ENCODE results near the gene CCDC127. TPM values are rescaled to one million over a fixed set of nuclear protein-coding genes. Genes with fewer than 3 reads are reported as not detected.
A peak's percentile ranks its signal among the peaks of the same experiment; 100 is the strongest.

CCDC127 gene
- total and polyA plus RNA-seq, 2 of the 4 experiments (the other 2 are of a cell fraction): 3.2 to 3.9 TPM

- no peak overlapping the region for H2BK15ac ChIP-seq (ENCODE audit: low read depth, low read length)
- POLR2A ChIA-PET (ENCODE audit: unreplicated experiment): no interaction called here
- H4K5ac ChIP-seq (ENCODE audit: low read depth, low read length): no peak overlapping the region
Measured at GRCh38 chr5:195401-196160, 22.4 kb downstream of the CCDC127 start.

More at GRCh38 chr5:195401-196160, 22.4 kb downstream of the CCDC127 start:
- TF ChIP-seq SMC3 (IDR thresholded peaks at IDR 0.05; ENCODE audit: low read depth, low read length): no peak
- TF ChIP-seq MXI1 (IDR thresholded peaks at IDR 0.05; ENCODE audit: borderline replicate concordance, low read depth, low read length): no peak
- no peak for TF ChIP-seq POLR2A (IDR thresholded peaks at IDR 0.05; ENCODE audit: low read depth, low read length)
- 0 out of 2 replicates have a peak, but pooled peaks have one; percentile 6 for TF ChIP-seq CTCF (conservative IDR thresholded peaks at IDR 0.05; ENCODE audit: low read depth, low read length)
- no peak for TF ChIP-seq CEBPB (IDR thresholded peaks at IDR 0.05; ENCODE audit: low read depth, low read length)
- no peak for TF ChIP-seq RCOR1 (IDR thresholded peaks at IDR 0.05; ENCODE audit: insufficient replicate concordance, low read length)
- intact Hi-C loops (cut with micrococcal nuclease) (no loop called here), in situ Hi-C loops (cut with MboI; ENCODE audit: low sequenced_read_pairs) (no loop called here), dilution Hi-C loops (cut with HindIII; ENCODE audit: low sequenced_read_pairs, unreplicated experiment) (no loop called here)
- H2AFZ ChIP-seq (replicated peaks; ENCODE audit: low read length, poor library complexity): no peak overlapping the region
- H3K27ac ChIP-seq (ENCODE audit: insufficient read depth, low read length): no peak overlapping the region
- peaks cover 2% of the 10 kb centered on the region; the same call in 1 of the 2 replicates for H3K9me1 ChIP-seq (ENCODE audit: insufficient read depth, low read length)
- H3K4me2 ChIP-seq (ENCODE audit: low read depth, low read length): no peak overlapping the region
- no peak overlapping the region for H3K18ac ChIP-seq (ENCODE audit: low read depth, low read length)
- no peak overlapping the region for H2BK20ac ChIP-seq (ENCODE audit: low read depth, low read length)
- H3K14ac ChIP-seq (replicated peaks; ENCODE audit: low read depth, low read length): no peak overlapping the region
- no peak overlapping the region for H3K23ac ChIP-seq (ENCODE audit: low read depth, low read length)
- WGBS, 2 experiments (ENCODE audit: extremely low coverage in 2 of 2, insufficient read length in 1 of 2): 92% methylated on average over 14 of the region's 33 CpGs; no CpG with 5 or more reads in 1 of the 2 experiments
- no peak for ATAC-seq (ENCODE audit: low read depth)
- no peaks in the 10 kb centered on the region for H3K4me1 ChIP-seq (ENCODE audit: control insufficient read depth, insufficient read depth, low read length)
- peak overlapping the region; percentile 37 for H2AK9ac ChIP-seq (replicated peaks; ENCODE audit: low read depth, low read length, poor library complexity)
- no peak overlapping the region for H4K8ac ChIP-seq (ENCODE audit: low read depth in 2 of 2, low read length in 2 of 2)
- H2BK120ac ChIP-seq (ENCODE audit: low read depth, low read length): no peak overlapping the region
- H3K27me3 ChIP-seq (ENCODE audit: control insufficient read depth, insufficient read depth, low read length): peaks cover 10% of the 10 kb centered on the region; the same call in 1 of the 2 replicates
- CTCF ChIA-PET: no interaction called here
- no peaks in the 10 kb centered on the region for H3K79me1 ChIP-seq (ENCODE audit: low read depth in 1 of 2, low read length in 2 of 2)
- H3K36me3 ChIP-seq (ENCODE audit: control insufficient read depth, insufficient read depth, low read length): peaks cover 4% of the 10 kb centered on the region
- BruUV-seq (replicated peaks): no TSS peak
- no peak overlapping the region for H2BK5ac ChIP-seq (ENCODE audit: low read depth, low read length, poor library complexity, severe bottlenecking)
- H3K4ac ChIP-seq (ENCODE audit: low read depth, low read length): no peak overlapping the region
- no peak overlapping the region for H3K56ac ChIP-seq (ENCODE audit: extremely low read depth, insufficient read depth, low read length)
- no peaks in the 10 kb centered on the region; the same call in 1 of the 2 replicates for H4K20me1 ChIP-seq (ENCODE audit: insufficient read depth, low read length)
- H4K91ac ChIP-seq (ENCODE audit: insufficient read depth, low read depth, low read length): no peak overlapping the region
- H3K9me3 ChIP-seq (ENCODE audit: control insufficient read depth, insufficient read depth, low read length): no peaks in the 10 kb centered on the region
- H3K9ac ChIP-seq (ENCODE audit: low read depth, low read length): no peak overlapping the region
- no peak for DNase-seq
- no peak overlapping the region for H3K4me3 ChIP-seq (ENCODE audit: insufficient read depth, low read depth, low read length)
- no peak overlapping the region for H2AK5ac ChIP-seq (ENCODE audit: low read depth, low read length)
